Measurements from ENCODE around the gene TF.

GRCh38 chr3:133797396-133798105 lies 51.4 kb downstream of the TF start:
- TF ChIP-seq CTCF (IDR thresholded peaks at IDR 0.05), result no peak
- no peak for TF ChIP-seq POLR2A (IDR thresholded peaks at IDR 0.05)
